ENCODE measurements around the gene COBL. TPM values are rescaled to one million over a fixed set of nuclear protein-coding genes. Genes with fewer than 3 reads are reported as not detected.

Gene COBL
- polyA plus RNA-seq, 3 donors, result not detected

- H3K9me3 ChIP-seq (replicated peaks in 1 of 2; ENCODE audit: control insufficient read depth in 1 of 2, insufficient read depth in 1 of 2, low read length in 2 of 2), result no peaks in the 10 kb centered on the region
- WGBS (ENCODE audit: insufficient coverage), result 88% methylated on average over 3 of the region's 4 CpGs
These were observed 8.3 kb downstream of the COBL start for GRCh38 chr7:51308265-51308664.

GRCh38 chr7:51307651-51308210 lies 8.9 kb downstream of the COBL start:
- H3K27me3 ChIP-seq (ENCODE audit: control insufficient read depth in 2 of 2, insufficient read depth in 2 of 2, low read length in 2 of 2), result peaks cover 0 to 3% of the 10 kb centered on the region in 2 donors
- H4K20me1 ChIP-seq (ENCODE audit: insufficient read depth, low read length), result no peaks in the 10 kb centered on the region
- no peak for DNase-seq
- H3K36me3 Mint-ChIP-seq, result no peaks in the 10 kb centered on the region
- no peaks in the 10 kb centered on the region for H3K9me3 ChIP-seq (replicated peaks in 1 of 2; ENCODE audit: control insufficient read depth in 1 of 2, insufficient read depth in 1 of 2, low read length in 2 of 2)
- no peaks in the 10 kb centered on the region for H3K36me3 ChIP-seq (replicated peaks in 1 of 2; ENCODE audit: control insufficient read depth in 1 of 2, insufficient read depth in 2 of 2, low read length in 2 of 2)
- no peak overlapping the region for H3K4me2 ChIP-seq (replicated peaks; ENCODE audit: extremely low read depth, low read length, poor library complexity, severe bottlenecking)
- H3K4me1 ChIP-seq (ENCODE audit: control insufficient read depth in 1 of 2, insufficient read depth in 2 of 2, low read length in 2 of 2), result no peaks in the 10 kb centered on the region
- no peak overlapping the region for H3K27ac ChIP-seq (ENCODE audit: low read depth in 1 of 2, low read length in 2 of 2)
- no peak for TF ChIP-seq CTCF (IDR thresholded peaks at IDR 0.05)
- H3K9me3 Mint-ChIP-seq, result peaks cover 0 to 3% (median 0%) of the 10 kb centered on the region in 7 donors
- no peaks in the 10 kb centered on the region for H3K79me2 ChIP-seq (ENCODE audit: insufficient read depth, low read length)
- H3K4me1 Mint-ChIP-seq, result no peaks in the 10 kb centered on the region
- no peak overlapping the region for H3K4me3 Mint-ChIP-seq
- no peak overlapping the region for H3K27ac Mint-ChIP-seq
- H3K4me3 ChIP-seq (replicated peaks in 1 of 3; ENCODE audit: low read depth in 2 of 3, low read length in 3 of 3), result no peak overlapping the region
- no CpG with 5 or more reads among the region's 8 CpGs for WGBS (ENCODE audit: insufficient coverage)
- no peak overlapping the region for H2AFZ ChIP-seq (ENCODE audit: insufficient read depth, low read depth, low read length, poor library complexity, severe bottlenecking)
- intact Hi-C loops (cut with micrococcal nuclease), result no loop called here
- H3K27me3 Mint-ChIP-seq (ENCODE audit: low read depth in 3 of 3), result peaks cover 4 to 13% (median 7%) of the 10 kb centered on the region in 3 donors
- no peak overlapping the region for H3K9ac ChIP-seq (ENCODE audit: insufficient read depth, low read length, poor library complexity, severe bottlenecking)

More at GRCh38 chr7:51308265-51308664, 8.3 kb downstream of the COBL start:
- peaks cover 0 to 4% of the 10 kb centered on the region in 2 donors for H3K27me3 ChIP-seq (ENCODE audit: control insufficient read depth in 2 of 2, insufficient read depth in 2 of 2, low read length in 2 of 2)
- no peaks in the 10 kb centered on the region for H4K20me1 ChIP-seq (ENCODE audit: insufficient read depth, low read length)
- no peak overlapping the region for H3K4me3 ChIP-seq (replicated peaks in 1 of 3; ENCODE audit: low read depth in 2 of 3, low read length in 3 of 3)
- no peaks in the 10 kb centered on the region for H3K79me2 ChIP-seq (ENCODE audit: insufficient read depth, low read length)
- no peak overlapping the region for H3K9ac ChIP-seq (ENCODE audit: insufficient read depth, low read length, poor library complexity, severe bottlenecking)
- H3K4me2 ChIP-seq (replicated peaks; ENCODE audit: extremely low read depth, low read length, poor library complexity, severe bottlenecking), result no peak overlapping the region
- H3K36me3 Mint-ChIP-seq, result no peaks in the 10 kb centered on the region
- no peaks in the 10 kb centered on the region for H3K4me1 Mint-ChIP-seq
- peaks cover 4 to 13% (median 7%) of the 10 kb centered on the region in 3 donors for H3K27me3 Mint-ChIP-seq (ENCODE audit: low read depth in 3 of 3)
- TF ChIP-seq CTCF (IDR thresholded peaks at IDR 0.05), result no peak
- H3K9me3 Mint-ChIP-seq, result peaks cover 0 to 3% (median 0%) of the 10 kb centered on the region in 7 donors
- intact Hi-C loops (cut with micrococcal nuclease), result no loop called here
- no peak overlapping the region for H3K4me3 Mint-ChIP-seq
- no peak overlapping the region for H3K27ac Mint-ChIP-seq
- no peaks in the 10 kb centered on the region for H3K4me1 ChIP-seq (ENCODE audit: control insufficient read depth in 1 of 2, insufficient read depth in 2 of 2, low read length in 2 of 2)
- DNase-seq, result no peak
- H3K27ac ChIP-seq (ENCODE audit: low read depth in 1 of 2, low read length in 2 of 2), result no peak overlapping the region
- no peak overlapping the region for H2AFZ ChIP-seq (ENCODE audit: insufficient read depth, low read depth, low read length, poor library complexity, severe bottlenecking)
- H3K36me3 ChIP-seq (replicated peaks in 1 of 2; ENCODE audit: control insufficient read depth in 1 of 2, insufficient read depth in 2 of 2, low read length in 2 of 2), result no peaks in the 10 kb centered on the region

Data from CD14-positive monocyte (primary cell).